HEK293T (cell line): Measurements from ENCODE around the gene IL25.

Source experiments
- CTCF ChIA-PET: fragments of 350-600 bp; formaldehyde crosslinking; extraction: SDS; loops from one replicate; lab custom pipeline; 2021; ENCODE audit warnings: antibody characterized with exemption, inconsistent platforms; lab: Yijun Ruan, JAX
- POLR2A ChIA-PET: fragments of 350-600 bp; formaldehyde crosslinking; extraction: SDS; loops from one replicate; lab custom pipeline; 2020; ENCODE audit warnings: antibody characterized with exemption, inconsistent platforms; lab: Yijun Ruan, JAX
- DNase-seq: peaks from one replicate; pipeline ENCODE4 v3.0.0; 2012; ENCODE audit warnings: mixed read lengths; ENCODE audit errors: extremely low spot score
- ARNT ChIP-seq: fragments of 450-650 bp; IDR thresholded peaks from 2 replicates; pipeline ENCODE4 v1.6.1; 2017; ENCODE audit warnings: mild to moderate bottlenecking
- BHLHE40 ChIP-seq: fragments of 450-650 bp; IDR thresholded peaks from 2 replicates; pipeline ENCODE4 v1.6.1; 2016; ENCODE audit warnings: mild to moderate bottlenecking, moderate library complexity, borderline replicate concordance
- CTBP1 ChIP-seq: fragments of 450-650 bp; IDR thresholded peaks from 2 replicates; pipeline ENCODE4 v1.6.1; 2016; ENCODE audit warnings: borderline replicate concordance
- ELF4 ChIP-seq: fragments of 450-650 bp; IDR thresholded peaks from 2 replicates; pipeline ENCODE4 v1.6.1; 2017; ENCODE audit warnings: antibody characterized with exemption
- FOXA1 ChIP-seq: fragments of 450-650 bp; IDR thresholded peaks from 2 replicates; pipeline ENCODE4 v1.6.1; 2016; ENCODE audit warnings: mild to moderate bottlenecking
- FOXK2 ChIP-seq: fragments of 450-650 bp; IDR thresholded peaks from 2 replicates; pipeline ENCODE4 v1.6.1; 2016; ENCODE audit warnings: mild to moderate bottlenecking
- FOXM1 ChIP-seq: fragments of 450-650 bp; IDR thresholded peaks from 2 replicates; pipeline ENCODE4 v1.6.1; 2017; ENCODE audit warnings: mild to moderate bottlenecking, borderline replicate concordance
- HDGF ChIP-seq: fragments of 450-650 bp; IDR thresholded peaks from 2 replicates; pipeline ENCODE4 v1.6.1; 2017; ENCODE audit warnings: antibody characterized with exemption, borderline replicate concordance
- L3MBTL2 ChIP-seq: fragments of 450-650 bp; conservative IDR thresholded peaks from 2 replicates; pipeline ENCODE4 v1.6.1; 2016; ENCODE audit warnings: mild to moderate bottlenecking
- LEF1 ChIP-seq: fragments of 450-650 bp; IDR thresholded peaks from 2 replicates; pipeline ENCODE4 v1.6.1; 2017; ENCODE audit warnings: mild to moderate bottlenecking, borderline replicate concordance
- NFRKB ChIP-seq: fragments of 450-650 bp; IDR thresholded peaks from 2 replicates; pipeline ENCODE4 v1.6.1; 2016; ENCODE audit warnings: mild to moderate bottlenecking, moderate library complexity
- PKNOX1 ChIP-seq: fragments of 450-650 bp; IDR thresholded peaks from 2 replicates; pipeline ENCODE4 v1.6.1; 2016
- SP1 ChIP-seq: fragments of 450-650 bp; IDR thresholded peaks from 2 replicates; pipeline ENCODE4 v1.6.1; 2017
- SUZ12 ChIP-seq: fragments of 450-650 bp; IDR thresholded peaks from 2 replicates; pipeline ENCODE4 v1.6.1; 2016; ENCODE audit warnings: mild to moderate bottlenecking
- TARDBP ChIP-seq: fragments of 450-650 bp; IDR thresholded peaks from 2 replicates; pipeline ENCODE4 v1.6.1; 2016
- ZNF384 ChIP-seq: fragments of 450-650 bp; IDR thresholded peaks from 2 replicates; pipeline ENCODE4 v1.6.1; 2016

The IL25 gene

GRCh38 chr14:23339506-23340268, 32.9 kb upstream of the IL25 start:
- ChIA-PET CTCF (no interaction called here), POLR2A (no interaction called here)
- TF ChIP-seq LEF1 (no peak), TARDBP (no peak), NFRKB (no peak), L3MBTL2 (no peak), FOXA1 (no peak)
- DNase-seq, result no peak

- DNase-seq, result no peak
- ChIA-PET POLR2A (interaction anchor here (1.0 kb wide), 1 partner anchor 17 kb away, joined by 3 read pairs; no protein-coding TSS in a partner anchor), CTCF (interaction anchor here (1.6 kb wide), 1 partner anchor 16 kb away, joined by 3 read pairs; no protein-coding TSS in a partner anchor)
- TF ChIP-seq PKNOX1, result no peak
- no peak for TF ChIP-seq NFRKB
- no peak for TF ChIP-seq LEF1
- no peak for TF ChIP-seq CTBP1
- TF ChIP-seq SUZ12, result no peak
- no peak for TF ChIP-seq ELF4
- TF ChIP-seq ARNT, result no peak
- no peak for TF ChIP-seq L3MBTL2
- no peak for TF ChIP-seq HDGF
- no peak for TF ChIP-seq ZNF384
- TF ChIP-seq SP1, result no peak
- no peak for TF ChIP-seq FOXM1
- TF ChIP-seq FOXK2, result no peak
- TF ChIP-seq TARDBP, result no peak
Measured at GRCh38 chr14:23344481-23344880, 28.1 kb upstream of the IL25 start.

- CTCF ChIA-PET, result interaction anchor here (0.9 to 2.3 kb wide), 3 partner anchors 14 to 37 kb away, joined by 3 to 8 read pairs (median 5); no protein-coding TSS in a partner anchor
- TF ChIP-seq L3MBTL2 (no peak), LEF1 (no peak)
- POLR2A ChIA-PET, result interaction anchor here (1.1 to 1.8 kb wide), 2 partner anchors 25 to 251 kb away, joined by 3 to 11 read pairs; partner anchors contain the start of genes ACIN1, C14orf119 and PABPN1
- DNase-seq, result no peak
Measured at GRCh38 chr14:23345987-23346692, 26.5 kb upstream of the IL25 start.

- no peak for DNase-seq
- ChIA-PET POLR2A (interaction anchor here (1.8 kb wide), 1 partner anchor 26 kb away, joined by 11 read pairs; the partner anchor contains the start of gene PABPN1), CTCF (interaction anchor here (2.3 kb wide), 1 partner anchor 13 kb away, joined by 8 read pairs; no protein-coding TSS in a partner anchor)
- no peak for TF ChIP-seq BHLHE40
Measured at GRCh38 chr14:23346693-23347405, 25.8 kb upstream of the IL25 start.

- ChIA-PET CTCF (no interaction called here), POLR2A (no interaction called here)
- TF ChIP-seq PKNOX1, result no peak
- no peak for TF ChIP-seq ZNF384
- no peak for TF ChIP-seq NFRKB
- no peak for TF ChIP-seq LEF1
- TF ChIP-seq ELF4, result no peak
- TF ChIP-seq BHLHE40, result no peak
- TF ChIP-seq CTBP1, result no peak
- no peak for TF ChIP-seq SP1
- TF ChIP-seq HDGF, result no peak
- TF ChIP-seq FOXK2, result no peak
- no peak for TF ChIP-seq SUZ12
- TF ChIP-seq FOXA1, result no peak
- DNase-seq, result no peak
Measured at GRCh38 chr14:23347406-23348296, 25.0 kb upstream of the IL25 start.

- ChIA-PET CTCF (no interaction called here), POLR2A (no interaction called here)
- no peak for TF ChIP-seq L3MBTL2
- no peak for TF ChIP-seq CTBP1
- no peak for TF ChIP-seq ELF4
- TF ChIP-seq FOXM1, result no peak
- TF ChIP-seq LEF1, result no peak
- TF ChIP-seq TARDBP, result no peak
- TF ChIP-seq NFRKB, result no peak
- TF ChIP-seq SUZ12, result no peak
- no peak for TF ChIP-seq ZNF384
- TF ChIP-seq SP1, result no peak
- TF ChIP-seq HDGF, result no peak
- TF ChIP-seq BHLHE40, result no peak
- no peak for TF ChIP-seq ARNT
- no peak for TF ChIP-seq FOXA1
- no peak for TF ChIP-seq FOXK2
- TF ChIP-seq PKNOX1, result no peak
- no peak for DNase-seq
Measured at GRCh38 chr14:23348297-23348655, 24.3 kb upstream of the IL25 start.
